ENCODE measurements around the gene RNF149.

DNA sequence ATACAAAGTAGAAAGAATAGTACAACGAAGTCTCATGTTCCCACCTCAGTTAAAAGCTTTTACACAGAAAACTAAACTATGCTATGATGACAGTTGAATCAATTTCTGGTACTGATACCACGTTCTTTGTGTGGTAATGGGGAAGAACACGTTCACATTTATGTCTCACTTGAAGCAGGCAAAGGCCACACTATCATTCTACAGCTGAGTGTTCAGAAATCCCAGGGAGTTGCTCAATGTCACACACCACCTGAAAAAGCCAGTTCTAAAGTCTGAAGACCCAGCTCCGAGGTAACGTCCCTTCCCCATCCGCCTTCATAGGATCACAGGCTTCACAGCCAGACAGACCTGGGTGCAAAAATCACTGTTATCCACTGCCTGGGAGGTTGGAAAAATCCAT lies 8.9 kb downstream of the RNF149 start:
- no peak for TF ChIP-seq POLR2AphosphoS5 (IDR thresholded peaks at IDR 0.05)
- TF ChIP-seq, protein P1, sequence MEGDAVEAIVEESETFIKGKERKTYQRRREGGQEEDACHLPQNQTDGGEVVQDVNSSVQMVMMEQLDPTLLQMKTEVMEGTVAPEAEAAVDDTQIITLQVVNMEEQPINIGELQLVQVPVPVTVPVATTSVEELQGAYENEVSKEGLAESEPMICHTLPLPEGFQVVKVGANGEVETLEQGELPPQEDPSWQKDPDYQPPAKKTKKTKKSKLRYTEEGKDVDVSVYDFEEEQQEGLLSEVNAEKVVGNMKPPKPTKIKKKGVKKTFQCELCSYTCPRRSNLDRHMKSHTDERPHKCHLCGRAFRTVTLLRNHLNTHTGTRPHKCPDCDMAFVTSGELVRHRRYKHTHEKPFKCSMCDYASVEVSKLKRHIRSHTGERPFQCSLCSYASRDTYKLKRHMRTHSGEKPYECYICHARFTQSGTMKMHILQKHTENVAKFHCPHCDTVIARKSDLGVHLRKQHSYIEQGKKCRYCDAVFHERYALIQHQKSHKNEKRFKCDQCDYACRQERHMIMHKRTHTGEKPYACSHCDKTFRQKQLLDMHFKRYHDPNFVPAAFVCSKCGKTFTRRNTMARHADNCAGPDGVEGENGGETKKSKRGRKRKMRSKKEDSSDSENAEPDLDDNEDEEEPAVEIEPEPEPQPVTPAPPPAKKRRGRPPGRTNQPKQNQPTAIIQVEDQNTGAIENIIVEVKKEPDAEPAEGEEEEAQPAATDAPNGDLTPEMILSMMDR (IDR thresholded peaks at IDR 0.05), result no peak
- TF ChIP-seq POLR2A (IDR thresholded peaks at IDR 0.05), result no peak
- TF ChIP-seq EP300 (IDR thresholded peaks at IDR 0.05; ENCODE audit: low read depth), result no peak
